Dendritic cell treated with granulocyte-macrophage colony-stimulating factor and Interleukin-4, amounts not matched to agents 40 ng/mL and 50 ng/mL, for 4 days (primary cell): ENCODE data around the gene ZNF813.
"Not testable (repeated sequence)": the region's sequence is repeated elsewhere in the genome, so short reads cannot be mapped to it uniquely, and the experiment has no call there.

ENCODE experiments used
- H3K27ac Mint-ChIP-seq: one replicate; pipeline ENCODE4 v1.8.0; 2022; ENCODE audit warnings: mild to moderate bottlenecking, mixed read lengths
- H3K27me3 Mint-ChIP-seq: one replicate; pipeline ENCODE4 v1.8.0; 2022; ENCODE audit warnings: mild to moderate bottlenecking, mixed read lengths
- H3K36me3 Mint-ChIP-seq: one replicate; pipeline ENCODE4 v1.8.0; 2022; ENCODE audit warnings: low read depth, mixed read lengths
- H3K4me1 Mint-ChIP-seq: one replicate; pipeline ENCODE4 v1.8.0; 2022; ENCODE audit warnings: low read depth, mixed read lengths
- H3K4me3 Mint-ChIP-seq: one replicate; pipeline ENCODE4 v1.8.0; 2022; ENCODE audit warnings: mild to moderate bottlenecking, moderate library complexity, mixed read lengths
- H3K9me3 Mint-ChIP-seq: one replicate; pipeline ENCODE4 v1.8.0; 2022; ENCODE audit warnings: mixed read lengths
- intact Hi-C: fragments of 100-400 bp; cut with micrococcal nuclease; formaldehyde crosslinking; loops from one replicate; pipeline ENCODE4 v1.15.0; 2022

The ZNF813 gene

DNA sequence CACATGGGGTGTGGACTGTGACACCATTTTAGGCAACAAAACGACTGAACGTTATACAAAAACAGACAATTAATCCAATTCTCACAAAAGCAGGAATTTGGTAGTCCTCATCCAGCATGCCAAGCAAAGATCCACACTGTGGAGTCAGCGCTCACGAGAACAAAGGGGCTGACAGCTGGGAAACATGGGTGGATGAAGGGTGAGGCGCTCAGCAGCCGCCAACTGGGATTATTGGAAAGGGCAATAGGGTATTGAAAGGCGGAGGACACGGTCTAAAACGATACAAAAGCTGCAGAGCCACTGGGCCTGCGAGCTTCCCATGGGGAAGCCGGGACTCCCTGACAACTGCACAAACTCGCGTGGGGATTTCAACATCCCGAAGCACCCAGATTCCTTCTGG lies 4.7 kb upstream of the ZNF813 start:
- Mint-ChIP-seq H3K4me1 (peaks cover 5% of the 10 kb centered on the region), H3K27ac (no peak overlapping the region), H3K4me3 (no peak overlapping the region), H3K27me3 (peaks cover 35% of the 10 kb centered on the region), H3K36me3 (peaks cover 17% of the 10 kb centered on the region), H3K9me3 (peaks cover 81% of the 10 kb centered on the region)
- intact Hi-C loops: no loop called here

GRCh38 chr19:53463263-53463662 lies 4.3 kb upstream of the ZNF813 start:
- intact Hi-C loops: no loop called here
- H3K4me3 Mint-ChIP-seq: no peak overlapping the region
- peaks cover 77% of the 10 kb centered on the region for H3K9me3 Mint-ChIP-seq
- H3K27me3 Mint-ChIP-seq: peaks cover 35% of the 10 kb centered on the region
- peaks cover 9% of the 10 kb centered on the region for H3K4me1 Mint-ChIP-seq
- peaks cover 21% of the 10 kb centered on the region for H3K36me3 Mint-ChIP-seq
- H3K27ac Mint-ChIP-seq: no peak overlapping the region

GRCh38 chr19:53466726-53467484 lies 628 bp upstream of the ZNF813 start:
- H3K27ac Mint-ChIP-seq: peak overlapping the region; percentile 91
- intact Hi-C loops: loop anchor here (2.0 to 5.0 kb wide), 2 partner anchors 35 to 54 kb away; partner anchors contain the start of gene ZNF761

DNA sequence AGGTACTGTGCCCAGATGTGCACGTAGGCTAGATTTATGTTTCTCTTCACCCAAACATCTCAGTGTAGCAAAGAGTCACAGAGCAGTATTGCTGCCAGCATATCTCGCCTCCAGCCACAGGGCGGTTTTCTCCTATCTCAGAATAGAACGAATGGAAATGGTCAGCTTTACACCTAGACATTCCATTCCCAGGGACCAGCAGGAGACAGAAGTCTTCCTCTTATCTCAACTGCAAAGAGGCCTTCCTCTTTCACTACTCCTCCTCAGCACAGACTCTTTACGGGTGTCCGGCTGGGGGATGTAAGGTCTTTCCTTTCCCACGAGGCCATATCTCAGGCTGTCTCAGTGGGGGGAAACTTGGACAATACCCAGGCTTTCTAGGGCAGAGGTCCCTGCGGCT lies 1.1 kb downstream of the ZNF813 start:
- peaks cover 24% of the 10 kb centered on the region for H3K36me3 Mint-ChIP-seq
- H3K4me3 Mint-ChIP-seq: peak overlapping the region; percentile 89
- peaks cover 24% of the 10 kb centered on the region for H3K4me1 Mint-ChIP-seq

More at GRCh38 chr19:53466726-53467484, 628 bp upstream of the ZNF813 start:
- Mint-ChIP-seq H3K36me3 (peaks cover 26% of the 10 kb centered on the region), H3K4me1 (peaks cover 29% of the 10 kb centered on the region), H3K9me3 (peaks cover 41% of the 10 kb centered on the region), H3K27me3 (peaks cover 35% of the 10 kb centered on the region), H3K4me3 (peak overlapping the region; percentile 89)

DNA sequence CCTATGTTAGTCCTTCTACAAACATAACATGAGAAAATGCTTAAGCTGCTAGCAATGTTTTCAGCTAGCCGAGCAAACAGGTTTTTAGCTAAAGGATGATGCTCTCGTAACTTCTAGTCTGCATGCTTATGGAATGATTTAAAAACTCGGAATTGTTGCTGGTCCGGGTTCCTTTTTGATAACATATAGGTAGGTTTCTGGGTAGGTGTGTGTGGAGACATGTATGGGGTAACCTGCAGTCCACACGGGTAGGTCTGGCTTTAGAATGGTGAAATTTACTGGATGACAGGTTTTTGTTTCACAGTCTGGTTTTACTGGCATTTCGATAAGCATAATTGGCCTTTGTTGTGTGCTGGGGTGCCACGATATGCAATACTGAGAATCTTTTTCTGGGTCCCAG lies 4.4 kb downstream of the ZNF813 start:
- Mint-ChIP-seq H3K4me1 (peaks cover 24% of the 10 kb centered on the region), H3K9me3 (peaks cover 21% of the 10 kb centered on the region), H3K4me3 (no peak overlapping the region), H3K36me3 (peaks cover 44% of the 10 kb centered on the region), H3K27ac (no peak overlapping the region), H3K27me3 (no peaks in the 10 kb centered on the region)
- intact Hi-C loops: loop anchor here (5.0 kb wide), 1 partner anchor 75 kb away; the partner anchor contains the start of gene ZNF765

More for the DNA sequence above, 1.1 kb downstream of the ZNF813 start:
- H3K27me3 Mint-ChIP-seq: peaks cover 28% of the 10 kb centered on the region
- peaks cover 27% of the 10 kb centered on the region for H3K9me3 Mint-ChIP-seq
- H3K27ac Mint-ChIP-seq: peak overlapping the region; percentile 91
- intact Hi-C loops: loop anchor here (5.0 kb wide), 1 partner anchor 36 kb away; the partner anchor contains the start of gene ZNF761

- H3K27me3 Mint-ChIP-seq, H3K4me1 Mint-ChIP-seq, H3K4me3 Mint-ChIP-seq, H3K27ac Mint-ChIP-seq: not testable (repeated sequence)
- intact Hi-C loops: loop anchor here (1.0 to 5.0 kb wide), 2 partner anchors 37 to 78 kb away; partner anchors contain the start of gene ZNF765
- H3K36me3 Mint-ChIP-seq: peaks cover 65% of the 10 kb centered on the region
- peaks cover 50% of the 10 kb centered on the region for H3K9me3 Mint-ChIP-seq
Observed at GRCh38 chr19:53474832-53475231, 7.3 kb downstream of the ZNF813 start.

DNA sequence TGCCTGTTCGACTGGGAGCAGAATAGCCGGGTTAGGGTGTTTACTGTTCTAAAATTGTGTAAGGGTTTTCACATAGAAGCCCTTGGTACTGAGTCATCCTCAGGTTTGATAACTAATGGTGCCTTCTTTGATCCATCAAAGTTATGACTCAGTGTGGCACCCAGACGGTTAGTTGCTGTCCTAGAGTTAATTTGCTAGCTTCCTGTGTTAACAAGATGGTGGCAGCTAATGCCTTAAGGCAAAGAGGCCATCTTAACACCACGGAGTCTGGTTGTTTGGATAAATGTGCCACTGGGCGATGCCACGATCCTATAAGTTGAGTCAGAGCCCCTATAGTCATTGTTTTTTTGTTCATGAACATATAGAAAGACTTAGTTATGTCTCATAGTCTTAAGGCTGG lies 7.9 kb downstream of the ZNF813 start:
- peaks cover 56% of the 10 kb centered on the region for H3K9me3 Mint-ChIP-seq
- not testable (repeated sequence) for H3K4me3 Mint-ChIP-seq, H3K4me1 Mint-ChIP-seq, H3K27ac Mint-ChIP-seq, H3K27me3 Mint-ChIP-seq
- H3K36me3 Mint-ChIP-seq: peaks cover 71% of the 10 kb centered on the region
- intact Hi-C loops: loop anchor here (1.0 kb wide), 1 partner anchor 37 kb away; no protein-coding TSS in a partner anchor

DNA sequence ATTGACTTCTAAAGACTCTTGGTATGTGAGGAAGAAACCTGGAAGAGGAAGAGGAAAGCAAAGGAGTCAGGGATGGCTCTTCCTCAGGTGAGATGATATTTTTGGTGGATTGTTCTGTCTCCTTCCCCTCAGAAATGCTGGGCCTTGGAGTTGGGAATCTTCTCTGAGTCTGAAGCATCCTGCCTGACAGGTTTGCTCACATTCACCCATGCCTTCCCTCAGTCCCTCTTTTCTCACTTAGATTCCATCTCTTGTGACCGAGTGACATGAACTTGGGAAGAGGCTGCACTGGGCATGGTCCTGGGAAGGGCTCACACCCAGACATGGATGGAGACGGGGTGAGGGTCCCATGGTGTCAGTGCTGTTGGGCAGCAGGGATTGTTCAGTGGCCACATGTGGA lies 16.2 kb downstream of the ZNF813 start:
- H3K4me1 Mint-ChIP-seq, H3K4me3 Mint-ChIP-seq, H3K27me3 Mint-ChIP-seq, intact Hi-C loops, H3K27ac Mint-ChIP-seq: not testable (repeated sequence)
- Mint-ChIP-seq H3K9me3 (peaks cover 85% of the 10 kb centered on the region), H3K36me3 (peaks cover 99% of the 10 kb centered on the region)

GRCh38 chr19:53485046-53486004 lies 17.8 kb downstream of the ZNF813 start:
- H3K9me3 Mint-ChIP-seq: peaks cover 76% of the 10 kb centered on the region
- intact Hi-C loops: no loop called here
- no peaks in the 10 kb centered on the region for H3K27me3 Mint-ChIP-seq
- no peak overlapping the region for H3K4me3 Mint-ChIP-seq
- H3K36me3 Mint-ChIP-seq: peaks cover 99% of the 10 kb centered on the region
- no peaks in the 10 kb centered on the region for H3K4me1 Mint-ChIP-seq
- H3K27ac Mint-ChIP-seq: no peak overlapping the region

DNA sequence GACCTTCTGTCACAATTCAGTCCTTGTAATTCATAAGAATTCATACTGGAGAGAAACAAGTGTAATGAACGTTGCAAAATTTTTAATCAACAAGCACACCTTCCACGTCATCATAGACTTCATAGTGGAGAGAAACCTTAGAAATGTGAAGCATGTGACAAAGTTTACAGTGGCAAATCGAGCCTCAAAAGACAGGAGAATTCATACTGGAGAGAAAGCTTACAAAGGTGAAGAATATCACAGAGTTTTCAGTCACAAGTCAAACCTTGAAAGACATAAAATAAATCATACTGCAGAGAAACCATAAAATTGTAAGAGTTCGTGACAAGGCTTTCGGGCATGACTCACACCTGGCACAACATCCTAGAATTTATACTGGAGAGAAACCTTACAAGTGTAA lies 24.6 kb downstream of the ZNF813 start:
- H3K27me3 Mint-ChIP-seq: no peaks in the 10 kb centered on the region
- no peaks in the 10 kb centered on the region for H3K4me1 Mint-ChIP-seq
- peaks cover 53% of the 10 kb centered on the region for H3K36me3 Mint-ChIP-seq
- no peak overlapping the region for H3K4me3 Mint-ChIP-seq
- H3K9me3 Mint-ChIP-seq: peaks cover 91% of the 10 kb centered on the region
- intact Hi-C loops: no loop called here
- no peak overlapping the region for H3K27ac Mint-ChIP-seq

DNA sequence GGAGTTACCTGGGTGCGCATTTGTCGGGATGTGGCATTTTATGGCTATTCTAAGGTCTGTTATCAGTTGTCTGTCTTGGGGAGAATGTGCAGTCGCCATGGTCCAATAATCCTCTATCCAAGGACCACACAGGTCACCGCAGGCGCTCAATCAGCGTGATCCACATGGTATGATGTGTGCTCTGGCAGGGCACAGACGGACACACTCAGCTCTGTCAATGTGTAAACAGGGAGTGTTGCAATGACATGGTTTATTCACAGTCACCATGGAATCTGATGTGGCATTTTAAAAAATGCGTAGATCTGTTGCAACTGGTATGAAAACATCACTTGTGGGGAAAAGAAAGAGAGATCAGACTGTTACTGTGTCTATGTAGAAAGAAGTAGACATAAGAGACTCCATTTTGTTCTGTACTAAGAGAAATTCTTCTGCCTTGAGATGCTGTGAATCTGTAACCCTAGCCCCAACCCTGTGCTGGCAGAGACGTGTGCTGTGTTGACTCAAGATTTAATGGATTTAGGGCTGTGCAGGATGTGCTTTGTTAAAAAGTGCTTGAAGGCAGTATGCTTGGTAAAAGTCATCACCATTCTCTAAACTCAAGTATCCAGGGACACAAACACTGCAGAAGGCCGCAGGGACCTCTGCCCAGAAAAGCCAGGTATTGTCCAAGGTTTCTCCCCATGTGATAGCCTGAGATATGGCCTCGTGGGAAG lies 29.9 kb downstream of the ZNF813 start:
- H3K4me3 Mint-ChIP-seq, intact Hi-C loops: not testable (repeated sequence)
- peaks cover 83% of the 10 kb centered on the region for H3K9me3 Mint-ChIP-seq

GRCh38 chr19:53498024-53498395 lies 30.5 kb downstream of the ZNF813 start:
- H3K4me1 Mint-ChIP-seq, H3K27ac Mint-ChIP-seq, H3K27me3 Mint-ChIP-seq, intact Hi-C loops, H3K4me3 Mint-ChIP-seq, H3K36me3 Mint-ChIP-seq: not testable (repeated sequence)
- H3K9me3 Mint-ChIP-seq: peaks cover 78% of the 10 kb centered on the region

More for the DNA sequence above, 29.9 kb downstream of the ZNF813 start:
- H3K27ac Mint-ChIP-seq, H3K36me3 Mint-ChIP-seq, H3K27me3 Mint-ChIP-seq, H3K4me1 Mint-ChIP-seq: not testable (repeated sequence)

- H3K36me3 Mint-ChIP-seq, H3K4me1 Mint-ChIP-seq, H3K27ac Mint-ChIP-seq, H3K4me3 Mint-ChIP-seq, H3K27me3 Mint-ChIP-seq: not testable (repeated sequence)
- H3K9me3 Mint-ChIP-seq: peaks cover 38% of the 10 kb centered on the region
- intact Hi-C loops: loop anchor here (10.0 kb wide), 1 partner anchor 242 kb away; no protein-coding TSS in a partner anchor
Observed at GRCh38 chr19:53503151-53503550, 35.6 kb downstream of the ZNF813 start.
